KOPT-K1 (cell line): ENCODE data around the gene TIPRL.

ENCODE experiments used
- H3K27ac ChIP-seq: fragments of 200-600 bp; sonication (generic); 2 replicates; pipeline ENCODE4 v1.5.1; 2016; ENCODE audit warnings: antibody characterized with exemption, mild to moderate bottlenecking, low read depth, low read length; ENCODE audit not compliant: poor library complexity, severe bottlenecking
- H3K36me3 ChIP-seq: fragments of 200-600 bp; sonication (generic); 2 replicates; pipeline ENCODE4 v1.5.1; 2017; ENCODE audit warnings: antibody characterized with exemption, mild to moderate bottlenecking, low read length, moderate library complexity; ENCODE audit not compliant: insufficient read depth
- H3K9me3 ChIP-seq: fragments of 200-600 bp; sonication (generic); 2 replicates; pipeline ENCODE4 v1.5.1; 2017; ENCODE audit warnings: antibody characterized with exemption, low read length, mild to moderate bottlenecking; ENCODE audit not compliant: insufficient read depth, poor library complexity, severe bottlenecking

The TIPRL gene

DNA sequence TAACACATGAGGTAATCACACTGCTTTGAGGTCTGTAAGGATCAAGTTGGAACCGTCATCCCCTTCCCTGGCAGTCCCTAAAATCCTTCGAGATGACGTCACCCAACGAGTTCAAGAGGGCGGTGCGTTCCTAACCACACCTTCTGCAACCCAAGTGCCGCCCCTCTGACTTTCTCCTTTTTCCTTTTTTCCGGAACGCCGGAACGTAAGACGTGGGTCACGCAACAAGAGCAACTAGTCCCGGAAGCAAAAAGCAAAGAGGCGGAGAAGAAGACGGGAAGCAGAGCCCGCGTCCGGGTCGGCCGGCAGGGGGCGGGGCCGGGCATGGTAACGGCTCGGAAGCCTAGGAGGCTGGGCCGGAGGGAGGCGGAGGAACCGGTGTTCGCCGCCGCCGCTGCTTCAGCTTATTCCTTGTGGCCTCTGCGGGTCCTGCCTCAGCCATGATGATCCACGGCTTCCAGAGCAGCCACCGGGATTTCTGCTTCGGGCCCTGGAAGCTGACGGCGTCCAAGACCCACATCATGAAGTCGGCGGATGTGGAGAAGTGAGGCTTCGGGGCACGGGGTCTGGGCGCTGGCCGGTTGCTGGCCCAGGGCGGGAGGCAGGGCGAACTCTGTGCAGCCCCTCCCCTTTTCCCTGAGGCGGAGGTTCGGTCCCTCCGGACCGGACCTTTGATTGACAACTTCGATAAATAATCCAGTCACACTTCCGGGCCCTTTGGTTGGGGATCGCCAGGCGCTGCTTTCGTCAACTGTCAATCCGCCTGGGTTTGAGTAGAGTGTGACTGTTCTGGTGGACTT lies at the start of gene TIPRL:
TSS of gene TIPRL (plus strand) at position 325 of the 800 bp plus-strand sequence. CDS start at position 441, 116 bp downstream.
- Histone ChIP-seq H3K36me3 (peaks cover 3% of the 10 kb centered on the region; the same call in 1 of the 2 replicates), H3K27ac (peak within 1 kb of the TSS; percentile 88), H3K9me3 (no peaks in the 10 kb centered on the region)

DNA sequence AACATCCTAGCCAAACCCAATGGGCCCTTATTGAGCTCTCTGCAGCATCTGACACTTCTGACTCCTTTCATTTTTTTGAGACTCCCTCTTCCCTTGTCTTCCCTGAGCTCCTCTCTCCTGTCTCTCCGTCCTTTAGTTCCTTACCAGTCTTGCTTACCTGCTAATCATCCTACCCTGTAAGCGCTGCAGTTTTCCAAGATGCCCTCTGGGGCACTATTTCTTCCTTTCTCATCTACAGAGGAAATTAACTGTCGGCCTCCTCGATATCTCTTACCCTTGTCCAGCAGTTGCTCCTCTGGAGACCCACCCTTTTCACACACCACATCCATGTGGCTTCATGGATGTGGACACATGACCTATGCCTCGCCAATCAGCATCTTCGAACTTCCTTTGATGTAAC lies 48.8 kb upstream of the TIPRL start:
- Histone ChIP-seq H3K36me3 (no peaks in the 10 kb centered on the region), H3K9me3 (no peaks in the 10 kb centered on the region), H3K27ac (no peak overlapping the region)

DNA sequence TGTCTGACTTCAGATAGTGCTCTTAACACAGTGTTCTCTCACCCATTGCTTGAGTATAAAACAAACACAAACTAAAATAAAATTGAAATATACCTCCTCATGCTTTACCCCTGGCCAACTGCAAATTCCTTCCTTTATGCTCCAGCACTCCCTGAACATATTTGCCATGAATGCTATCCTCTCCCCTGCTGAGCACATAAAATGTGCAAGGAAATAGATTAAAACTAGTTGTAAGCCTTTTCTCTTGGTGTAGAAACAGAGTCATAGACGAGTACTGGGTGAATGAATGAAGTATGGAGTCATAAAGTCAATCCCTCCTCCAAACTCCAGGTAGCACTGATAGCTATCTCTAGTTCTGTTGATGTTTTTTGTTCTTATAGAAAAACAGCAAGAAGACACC lies 44.6 kb upstream of the TIPRL start:
- Histone ChIP-seq H3K36me3 (no peaks in the 10 kb centered on the region), H3K9me3 (no peaks in the 10 kb centered on the region), H3K27ac (no peak overlapping the region)

DNA sequence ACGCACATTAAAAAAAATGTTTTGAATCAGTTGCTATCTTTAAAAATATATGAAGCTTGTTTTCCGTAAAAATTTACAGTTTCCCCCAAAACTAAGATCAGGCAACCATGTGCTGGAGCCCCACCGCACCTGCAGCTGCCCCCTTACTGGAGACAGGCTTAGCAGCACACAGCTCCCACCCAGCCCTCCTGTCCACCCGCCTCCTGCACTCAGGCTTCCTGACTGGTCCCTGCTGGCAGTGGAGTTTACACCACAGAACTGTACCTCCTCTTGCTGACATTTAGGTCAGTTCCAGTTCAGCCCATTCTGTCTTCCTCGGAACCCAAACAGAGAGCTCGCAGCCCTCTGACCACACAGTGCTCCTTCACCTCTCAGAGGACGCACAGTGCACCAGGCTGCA lies 44.1 kb upstream of the TIPRL start:
- Histone ChIP-seq H3K27ac (no peak overlapping the region), H3K9me3 (no peaks in the 10 kb centered on the region), H3K36me3 (no peaks in the 10 kb centered on the region)

DNA sequence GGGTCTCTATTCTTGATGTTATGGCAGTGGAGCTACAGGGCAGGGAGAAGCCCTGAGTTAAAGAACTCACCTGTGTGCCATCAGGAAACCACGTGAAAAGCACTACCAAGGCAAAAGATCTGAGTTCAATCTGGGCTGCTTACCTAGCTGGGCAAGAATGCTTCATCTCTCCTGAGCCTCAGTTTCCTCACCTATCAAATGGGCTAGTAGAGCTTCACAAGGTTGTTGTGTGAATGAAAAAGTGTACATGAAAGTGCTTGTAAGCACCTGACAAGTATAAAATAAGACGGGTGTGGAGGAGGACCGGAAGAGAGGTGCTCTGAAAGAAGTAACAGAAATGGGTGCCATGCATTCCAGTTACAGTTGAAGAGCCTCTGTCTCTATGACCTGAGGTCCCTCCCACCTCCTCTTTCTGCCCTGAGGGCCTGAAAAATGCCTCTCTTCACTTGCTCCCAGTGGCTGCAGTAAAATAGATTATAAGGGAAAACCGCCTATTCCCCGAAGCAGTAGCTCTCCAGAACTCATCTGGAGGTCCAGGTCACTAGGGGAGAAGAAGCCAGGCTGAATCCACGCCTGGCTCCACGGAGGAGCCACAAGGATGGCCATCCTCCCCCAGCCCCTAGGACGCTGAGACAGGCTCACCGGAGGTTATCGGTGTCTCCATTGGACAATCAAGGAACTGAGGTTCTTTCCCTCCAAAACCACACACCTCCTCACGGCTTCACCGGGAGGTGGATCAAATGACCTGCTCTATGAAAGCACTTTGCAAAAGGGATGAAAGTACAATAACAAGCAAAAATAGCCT lies 43.4 kb upstream of the TIPRL start:
- Histone ChIP-seq H3K9me3 (no peaks in the 10 kb centered on the region), H3K36me3 (no peaks in the 10 kb centered on the region), H3K27ac (no peak overlapping the region)

DNA sequence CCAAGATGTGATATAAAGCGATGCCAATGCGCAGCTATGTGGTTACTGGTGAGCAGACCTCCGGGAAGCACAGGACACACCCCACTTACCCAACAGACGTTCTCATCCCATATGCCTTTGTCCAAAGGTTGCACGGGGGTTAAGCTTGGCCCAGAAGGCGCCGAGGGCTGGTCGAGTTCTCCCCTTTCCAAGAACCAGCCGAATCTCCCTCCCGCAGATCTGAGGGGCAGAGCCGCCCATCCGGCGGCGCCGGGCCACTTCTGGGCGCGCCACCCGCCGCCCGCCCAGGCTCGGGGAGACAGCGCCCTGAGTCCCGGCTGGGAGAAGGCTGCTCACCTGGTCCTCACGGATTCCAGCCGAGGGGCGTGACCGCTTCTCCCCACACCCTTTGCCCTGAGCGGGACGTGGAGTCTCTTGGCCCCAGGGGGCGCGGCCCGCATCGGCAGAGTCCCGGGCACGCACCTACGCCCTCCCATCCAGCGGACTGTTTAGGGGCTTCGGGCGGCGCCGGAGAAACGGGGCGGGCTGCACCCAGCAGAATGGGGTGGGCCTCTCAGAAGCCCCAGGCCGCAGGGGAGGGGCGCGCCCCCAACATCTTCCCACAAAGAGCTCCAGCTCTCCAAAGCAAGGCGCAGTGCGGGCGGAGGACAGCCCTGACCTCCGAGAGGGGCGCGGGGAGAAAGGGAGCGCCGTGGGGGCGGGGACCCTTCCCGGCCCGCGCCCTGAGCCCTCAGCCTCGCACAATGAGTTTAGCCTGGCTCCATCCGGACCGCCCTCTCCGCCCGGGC lies 42.6 kb upstream of the TIPRL start:
- Histone ChIP-seq H3K9me3 (no peaks in the 10 kb centered on the region), H3K27ac (no peak overlapping the region), H3K36me3 (no peaks in the 10 kb centered on the region)

DNA sequence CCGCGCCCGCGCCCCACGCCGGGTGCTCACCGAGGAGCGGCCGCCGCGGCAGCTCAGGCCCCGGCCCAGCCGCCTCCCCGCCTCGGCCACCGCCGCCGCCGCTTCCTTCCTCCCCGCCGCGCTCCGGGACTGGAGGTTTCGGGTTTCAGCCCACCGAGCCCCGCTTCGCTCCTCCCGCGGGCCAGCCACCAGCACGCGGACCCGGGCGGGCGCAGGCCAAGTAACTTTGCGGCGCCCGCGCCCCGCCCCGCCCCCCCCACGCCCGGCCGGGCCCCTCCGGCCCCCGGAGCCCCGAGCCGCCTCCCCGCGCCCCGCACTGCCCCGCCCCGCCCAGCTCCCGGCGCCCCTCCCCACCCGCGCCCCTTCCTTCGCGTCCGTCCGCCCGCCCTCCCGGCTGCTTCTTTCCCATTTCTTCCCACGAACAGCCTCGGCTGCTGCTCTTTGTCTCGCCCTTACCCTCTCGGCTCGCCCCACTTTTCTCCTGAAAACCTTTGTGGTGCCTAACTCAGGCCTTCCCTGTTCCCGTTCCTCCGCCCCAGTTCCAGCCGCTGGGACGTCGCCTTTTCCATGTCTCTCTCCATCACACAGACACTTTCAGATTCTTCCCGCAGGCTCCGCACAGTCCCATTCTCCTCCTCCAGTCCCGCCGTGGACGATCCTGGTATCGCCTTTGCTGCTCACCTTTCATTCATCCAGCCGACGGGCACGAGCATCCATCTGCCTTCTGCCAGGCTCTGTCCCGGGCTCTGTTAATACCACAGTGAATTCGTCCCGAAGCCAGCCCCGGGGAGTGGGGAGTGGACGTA lies 41.9 kb upstream of the TIPRL start, which contains the start of gene GPR161:
TSS of gene GPR161 (minus strand) at position 222 of the 806 bp plus-strand sequence. CDS start 32,080 bp downstream, outside the sequence.
- no peaks in the 10 kb centered on the region for H3K9me3 ChIP-seq
- no peaks in the 10 kb centered on the region for H3K36me3 ChIP-seq
- no peak within 1 kb of the TSS for H3K27ac ChIP-seq

DNA sequence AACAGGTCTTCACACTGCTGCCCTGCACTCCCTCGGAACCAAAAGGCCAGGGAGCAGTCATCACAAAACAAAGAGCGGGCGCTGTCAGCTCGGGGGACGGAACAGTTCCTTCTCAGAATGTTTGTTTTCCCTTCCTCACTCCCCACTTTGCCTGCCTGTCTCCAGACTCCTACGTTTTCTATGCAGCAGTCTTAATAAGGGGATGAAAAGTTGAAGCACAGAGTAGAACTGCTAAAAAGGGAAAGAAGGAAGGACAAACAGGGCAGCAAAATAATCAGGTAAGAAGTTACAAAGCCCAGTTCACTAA lies 41.3 kb upstream of the TIPRL start:
- Histone ChIP-seq H3K27ac (no peak overlapping the region), H3K9me3 (no peaks in the 10 kb centered on the region), H3K36me3 (no peaks in the 10 kb centered on the region)

DNA sequence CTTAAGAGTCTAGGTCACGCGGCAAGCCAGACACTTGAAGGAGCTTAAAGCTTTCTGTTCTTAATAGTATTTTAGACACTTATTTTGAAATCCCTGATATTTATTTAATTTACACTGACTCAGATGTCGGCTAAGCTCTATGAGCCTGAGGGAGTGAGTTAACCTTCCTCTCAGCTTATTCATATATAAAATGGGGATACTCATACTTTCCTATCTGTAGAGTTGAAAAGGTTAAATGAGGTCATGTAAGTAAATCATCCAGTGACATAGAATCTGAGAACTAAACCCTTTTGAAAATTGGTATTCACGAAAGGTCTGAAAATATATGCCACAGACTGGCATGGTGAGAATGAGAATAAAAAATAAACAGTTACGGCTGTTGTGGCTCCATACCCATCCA lies 40.6 kb upstream of the TIPRL start:
- Histone ChIP-seq H3K36me3 (no peaks in the 10 kb centered on the region), H3K27ac (no peak overlapping the region), H3K9me3 (no peaks in the 10 kb centered on the region)

DNA sequence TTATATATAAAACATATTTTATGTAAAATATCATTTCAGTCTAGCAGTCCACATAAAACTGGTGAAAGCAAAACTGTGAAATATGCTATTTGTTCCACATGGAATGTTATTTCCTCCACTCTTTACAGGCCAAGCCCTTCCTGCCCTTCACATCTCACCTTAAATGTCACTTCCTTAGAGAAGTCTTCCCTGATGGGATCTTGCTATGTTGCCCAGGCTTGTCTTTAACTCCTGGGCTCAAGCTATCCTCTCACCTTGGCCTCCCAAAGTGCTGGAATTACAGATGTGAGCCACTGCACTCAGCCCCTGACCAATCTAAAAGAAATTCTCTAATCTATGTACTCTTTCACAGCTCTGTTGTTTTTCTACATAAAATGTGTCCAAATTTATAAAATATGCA lies 39.7 kb upstream of the TIPRL start:
- H3K27ac ChIP-seq = no peak overlapping the region
- no peaks in the 10 kb centered on the region for H3K36me3 ChIP-seq
- H3K9me3 ChIP-seq = no peaks in the 10 kb centered on the region

DNA sequence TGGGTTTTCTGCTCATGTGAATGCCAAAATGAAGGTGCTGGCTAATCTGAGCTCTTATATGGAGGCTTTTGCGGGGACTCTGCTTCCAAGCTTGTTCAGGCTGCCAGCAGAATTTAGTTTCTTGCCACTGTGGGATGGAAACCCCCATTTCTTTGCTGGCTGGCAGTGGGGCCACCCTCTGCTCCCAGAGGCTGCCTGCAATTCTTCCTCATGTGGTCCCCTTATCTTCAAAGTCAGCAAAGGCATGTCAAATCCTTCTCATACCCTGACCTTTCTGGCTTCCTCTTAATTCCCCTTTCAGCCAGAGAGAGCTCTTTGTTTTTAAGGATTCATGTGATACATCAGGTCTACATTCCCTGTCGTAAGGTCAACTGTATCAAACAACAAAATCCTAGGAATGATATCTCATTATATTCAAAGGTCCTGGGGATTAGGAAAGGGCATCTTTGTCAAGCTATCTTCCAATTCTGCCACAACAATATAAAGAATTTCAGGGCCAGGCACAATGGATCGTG lies 36.8 kb upstream of the TIPRL start:
- no peaks in the 10 kb centered on the region for H3K36me3 ChIP-seq
- H3K9me3 ChIP-seq = no peaks in the 10 kb centered on the region

DNA sequence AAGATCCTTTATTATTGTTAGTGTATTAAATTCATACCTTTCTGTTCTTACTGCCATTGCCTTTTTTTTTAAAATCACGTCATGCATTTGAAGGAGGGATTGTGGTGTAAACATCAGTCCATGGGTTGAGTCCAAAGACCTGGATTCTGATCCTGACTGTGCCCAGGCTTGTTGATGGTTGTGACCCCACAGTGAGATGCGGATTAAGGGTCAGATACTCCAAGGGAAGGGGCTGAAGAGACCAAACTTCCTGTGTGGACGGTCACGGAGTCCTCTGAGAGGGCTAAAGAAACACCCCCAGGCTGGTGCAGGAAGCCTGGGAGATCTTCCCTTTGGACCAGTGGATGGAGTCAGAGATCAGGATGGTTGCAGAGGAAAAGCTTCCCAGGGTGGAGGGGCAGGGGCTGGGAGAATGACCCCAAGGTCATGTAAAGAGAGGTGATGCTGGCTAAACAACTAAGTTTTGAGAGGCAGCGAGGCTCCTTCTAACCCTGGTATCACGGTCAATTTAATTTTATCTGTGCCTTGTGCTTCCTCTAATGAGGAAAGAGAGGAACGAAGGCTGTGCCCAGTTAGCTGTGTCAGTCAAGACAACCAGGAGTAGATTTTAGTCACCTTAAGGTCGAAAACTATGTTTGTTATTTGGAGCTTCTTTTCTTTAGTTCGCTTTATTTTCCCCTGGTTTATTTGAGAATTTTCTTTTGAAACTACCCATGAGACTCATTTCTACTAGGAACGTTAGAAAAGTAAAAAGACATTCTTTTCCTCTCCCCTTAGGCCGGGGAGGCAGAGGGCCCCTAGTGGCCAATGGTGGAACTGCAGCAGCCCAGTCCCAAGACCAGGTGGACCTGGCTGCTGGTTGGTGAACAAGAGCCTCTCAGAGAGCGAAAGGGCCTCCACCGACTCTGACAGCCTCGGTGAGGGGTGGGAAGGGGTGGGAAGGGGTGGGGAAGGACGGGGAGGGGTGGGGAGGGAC lies 33.3 kb upstream of the TIPRL start:
- Histone ChIP-seq H3K36me3 (no peaks in the 10 kb centered on the region), H3K9me3 (no peaks in the 10 kb centered on the region), H3K27ac (no peak overlapping the region)

More for the DNA sequence above, 36.8 kb upstream of the TIPRL start:
- H3K27ac ChIP-seq = no peak overlapping the region

DNA sequence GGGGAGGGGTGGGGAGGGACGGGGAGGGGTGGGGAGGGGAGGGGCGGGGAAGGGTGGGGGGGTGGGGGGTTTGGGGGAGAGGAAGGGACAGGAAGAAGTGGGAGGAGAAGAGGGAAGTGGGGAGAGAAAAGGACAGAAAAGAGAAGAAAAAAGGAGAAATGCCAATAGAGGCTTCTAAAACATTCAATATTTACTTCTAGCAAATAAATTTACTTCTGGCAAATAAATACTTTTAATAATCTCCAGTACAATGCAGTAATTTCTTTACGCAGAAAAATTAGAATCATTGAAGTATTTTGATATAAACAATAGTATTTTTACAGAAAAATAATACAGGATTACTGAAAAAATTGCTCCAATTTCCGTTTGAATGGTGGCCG lies 32.6 kb upstream of the TIPRL start:
- no peak overlapping the region for H3K27ac ChIP-seq
- no peaks in the 10 kb centered on the region for H3K36me3 ChIP-seq
- no peaks in the 10 kb centered on the region for H3K9me3 ChIP-seq
